HG02943 (cell line): ENCODE measurements around the gene RPS18.
A peak's percentile ranks its signal among the peaks of the same experiment; 100 is the strongest.
"Not testable (repeated sequence)": the region's sequence is repeated elsewhere in the genome, so short reads cannot be mapped to it uniquely, and the experiment has no call there.

Experiments
- ATAC-seq: cut with Tn5 transposase; IDR thresholded peaks from one replicate; pipeline ENCODE4 v1.9.1; 2021; ENCODE audit warnings: mild to moderate bottlenecking, low read depth, moderate library complexity; ENCODE audit not compliant: unreplicated experiment

The RPS18 gene

DNA sequence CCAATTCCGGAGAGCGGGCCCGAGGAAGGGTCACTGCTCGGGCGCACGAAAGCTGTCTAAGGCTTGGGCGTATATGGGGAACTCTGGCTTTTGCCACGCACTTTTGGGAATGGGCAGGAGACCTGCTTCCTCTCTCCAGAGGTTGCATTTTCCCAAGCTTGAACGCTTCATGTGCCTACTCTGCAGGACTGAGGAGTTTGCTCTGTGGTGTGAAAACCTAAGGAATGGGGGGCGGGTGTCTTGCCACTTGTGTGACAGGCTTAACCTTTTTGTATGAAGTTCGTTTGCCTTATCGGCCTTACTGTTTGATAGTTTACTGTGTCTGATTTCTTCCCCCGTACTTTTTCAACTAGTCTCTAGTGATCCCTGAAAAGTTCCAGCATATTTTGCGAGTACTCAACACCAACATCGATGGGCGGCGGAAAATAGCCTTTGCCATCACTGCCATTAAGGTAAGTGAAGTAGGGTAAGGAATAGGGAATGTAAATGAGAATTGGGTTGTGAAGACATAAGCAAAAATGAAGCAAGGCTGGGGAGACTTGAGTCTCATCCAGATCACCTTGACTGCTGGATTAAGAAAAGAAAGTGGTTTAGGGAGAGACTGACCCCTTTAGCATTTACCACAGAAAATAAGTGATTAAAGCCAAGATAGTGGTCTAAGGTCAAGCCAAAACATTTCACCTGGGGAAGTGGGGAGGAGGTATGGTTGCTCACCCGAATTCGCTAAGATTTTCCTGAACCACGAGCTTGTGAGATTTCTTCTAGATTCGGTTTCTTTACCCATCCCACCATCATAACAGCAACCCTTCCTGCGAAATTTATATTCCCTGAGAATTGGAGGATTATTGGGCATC is 627 bp downstream of the RPS18 start:
- peak; percentile 19 for ATAC-seq

- no peak for ATAC-seq
Observed at GRCh38 chr6:33273129-33273923, 1.5 kb downstream of the RPS18 start.

- no peak for ATAC-seq
Observed at GRCh38 chr6:33273924-33274902, 2.3 kb downstream of the RPS18 start.

- ATAC-seq: not testable (repeated sequence)
Observed at GRCh38 chr6:33275795-33276580, 4.1 kb downstream of the RPS18 start.

GRCh38 chr6:33276581-33276863 is 4.6 kb downstream of the RPS18 start:
- no peak for ATAC-seq

- no peak for ATAC-seq
Observed at GRCh38 chr6:33276864-33277662, 5.2 kb downstream of the RPS18 start, which contains the start of gene B3GALT4. TSS of gene B3GALT4 (plus strand) at chr6:33277123. CDS start at chr6:33277420, 297 bp downstream.

DNA sequence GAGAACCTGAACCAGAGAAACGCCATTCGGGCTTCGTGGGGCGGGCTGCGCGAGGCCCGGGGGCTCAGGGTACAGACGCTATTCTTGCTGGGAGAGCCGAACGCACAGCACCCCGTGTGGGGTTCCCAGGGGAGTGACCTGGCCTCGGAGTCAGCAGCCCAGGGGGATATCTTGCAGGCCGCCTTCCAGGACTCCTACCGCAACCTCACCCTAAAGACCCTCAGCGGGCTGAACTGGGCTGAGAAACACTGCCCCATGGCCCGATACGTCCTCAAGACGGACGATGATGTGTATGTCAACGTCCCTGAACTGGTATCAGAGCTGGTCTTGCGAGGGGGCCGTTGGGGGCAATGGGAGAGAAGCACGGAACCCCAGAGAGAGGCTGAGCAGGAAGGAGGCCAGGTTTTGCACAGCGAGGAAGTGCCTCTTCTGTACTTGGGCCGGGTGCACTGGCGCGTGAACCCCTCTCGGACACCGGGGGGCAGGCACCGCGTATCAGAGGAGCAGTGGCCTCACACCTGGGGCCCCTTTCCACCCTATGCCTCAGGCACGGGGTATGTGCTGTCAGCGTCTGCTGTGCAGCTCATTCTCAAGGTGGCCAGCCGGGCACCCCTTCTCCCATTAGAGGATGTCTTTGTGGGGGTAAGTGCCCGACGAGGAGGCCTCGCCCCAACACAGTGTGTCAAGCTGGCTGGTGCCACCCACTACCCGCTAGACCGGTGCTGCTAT is 6.0 kb downstream of the RPS18 start:
- no peak for ATAC-seq

GRCh38 chr6:33278392-33278741 is 6.5 kb downstream of the RPS18 start:
- ATAC-seq: no peak

DNA sequence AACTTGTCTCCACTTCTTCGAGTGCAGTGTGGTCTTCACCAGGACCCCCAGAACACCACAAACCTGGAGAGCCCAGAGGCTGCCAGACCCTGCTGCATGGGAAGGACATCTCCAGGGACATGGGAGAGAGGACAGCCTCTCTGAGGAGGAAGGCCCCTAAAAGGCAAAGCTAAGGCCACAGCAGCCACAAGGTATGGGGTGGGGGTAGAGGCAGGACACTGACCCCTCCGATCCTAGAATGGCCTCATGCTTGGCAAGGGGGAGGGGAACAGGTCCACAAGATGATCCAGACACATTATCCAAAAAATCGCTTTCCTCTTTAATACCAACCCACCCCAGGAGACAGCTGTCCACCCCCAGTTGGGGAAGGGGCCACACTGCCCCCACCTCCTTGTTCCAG is 6.9 kb downstream of the RPS18 start:
- ATAC-seq: no peak

DNA sequence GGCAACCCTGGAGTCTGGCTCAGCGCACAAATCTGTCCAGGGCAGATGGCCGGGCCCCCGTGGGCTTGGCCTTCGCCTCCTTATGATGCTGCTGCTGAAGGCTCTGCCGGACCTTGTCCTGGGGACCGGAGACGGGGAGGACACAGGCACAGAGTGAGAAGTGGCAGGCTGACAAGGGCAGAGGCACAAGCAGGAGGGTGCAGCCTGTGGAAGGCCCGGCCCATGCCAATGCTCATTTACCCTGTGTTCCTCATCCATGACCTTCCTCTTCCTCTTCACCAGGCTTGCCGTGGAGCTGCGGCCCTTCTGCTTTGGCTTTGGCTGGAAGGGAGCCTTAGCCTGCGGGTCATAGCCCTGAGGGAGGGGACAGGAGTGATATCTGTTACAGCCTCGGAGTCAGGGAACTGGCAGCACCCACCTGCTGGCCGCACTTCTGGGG is 7.4 kb downstream of the RPS18 start:
- ATAC-seq: no peak

DNA sequence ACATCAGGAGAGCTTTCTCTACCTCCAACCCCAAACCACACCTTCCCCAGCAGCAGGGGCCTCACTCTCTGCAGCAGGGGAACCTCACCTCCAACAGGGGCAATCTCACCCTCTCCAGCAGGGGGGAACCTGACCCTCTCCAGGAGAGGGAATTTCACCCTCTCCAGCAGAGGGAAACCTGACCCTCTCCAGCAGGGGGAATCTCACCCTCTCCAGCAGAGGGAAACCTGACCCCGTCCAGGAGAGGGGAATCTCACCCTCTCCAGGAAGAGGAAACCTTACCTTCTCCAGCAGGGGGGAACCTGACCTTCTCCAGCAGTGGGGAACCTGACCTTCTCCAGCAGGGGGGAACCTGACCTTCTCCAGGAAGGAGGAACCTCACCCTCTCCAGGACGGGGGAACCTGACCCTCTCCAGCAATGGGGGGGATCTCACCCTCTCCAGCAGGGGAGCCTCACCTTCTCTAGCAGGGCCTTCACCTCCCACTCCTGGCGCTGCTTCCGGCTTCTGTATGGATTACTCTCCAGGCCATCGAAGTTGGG is 8.2 kb downstream of the RPS18 start:
- no peak for ATAC-seq

DNA sequence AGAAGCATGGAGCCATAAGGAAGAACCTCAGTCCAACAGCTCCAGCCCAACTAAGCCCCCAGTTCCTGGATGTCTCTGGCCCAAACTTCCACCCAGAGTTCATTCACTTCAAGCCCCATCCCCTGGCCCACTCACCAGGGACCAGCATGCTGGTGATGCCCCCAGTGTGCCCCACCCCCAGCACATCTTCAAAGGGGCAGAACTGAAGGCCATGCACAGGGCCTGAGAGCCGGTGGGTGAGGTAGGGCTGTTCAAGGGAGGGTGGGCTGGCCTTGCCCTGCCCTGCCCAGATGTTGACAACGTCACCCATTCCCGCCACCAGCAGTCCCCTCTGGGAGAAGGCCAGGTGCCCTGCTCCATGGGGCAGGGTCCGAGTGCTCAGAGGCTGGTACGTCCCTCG is 8.7 kb downstream of the RPS18 start:
- ATAC-seq: no peak

- not testable (repeated sequence) for ATAC-seq
Observed at GRCh38 chr6:33285214-33285613, 13.3 kb downstream of the RPS18 start.

- no peak for ATAC-seq
Observed at GRCh38 chr6:33286946-33287914, 15.4 kb downstream of the RPS18 start.

- ATAC-seq: no peak
Observed at GRCh38 chr6:33288141-33288920, 16.5 kb downstream of the RPS18 start.
